GM12864 (cell line): ENCODE data around the gene MACROD2.

Source experiments
- DNase-seq: peaks from one replicate; pipeline ENCODE4 v3.0.0-alpha.2; 2011; ENCODE audit warnings: low read depth
- H3K4me3 ChIP-seq: 2 replicates; pipeline ENCODE4 v1.5.1; 2011; ENCODE audit warnings: mild to moderate bottlenecking, low read depth, low read length, control low read depth
- TF ChIP-seq, protein P1 (sequence below): IDR thresholded peaks from 2 replicates; pipeline ENCODE4 v1.5.1; 2011; ENCODE audit warnings: low read depth, mild to moderate bottlenecking, moderate library complexity, low read length, control low read depth, inconsistent platforms; ENCODE audit errors: missing control alignments

The MACROD2 gene

DNA sequence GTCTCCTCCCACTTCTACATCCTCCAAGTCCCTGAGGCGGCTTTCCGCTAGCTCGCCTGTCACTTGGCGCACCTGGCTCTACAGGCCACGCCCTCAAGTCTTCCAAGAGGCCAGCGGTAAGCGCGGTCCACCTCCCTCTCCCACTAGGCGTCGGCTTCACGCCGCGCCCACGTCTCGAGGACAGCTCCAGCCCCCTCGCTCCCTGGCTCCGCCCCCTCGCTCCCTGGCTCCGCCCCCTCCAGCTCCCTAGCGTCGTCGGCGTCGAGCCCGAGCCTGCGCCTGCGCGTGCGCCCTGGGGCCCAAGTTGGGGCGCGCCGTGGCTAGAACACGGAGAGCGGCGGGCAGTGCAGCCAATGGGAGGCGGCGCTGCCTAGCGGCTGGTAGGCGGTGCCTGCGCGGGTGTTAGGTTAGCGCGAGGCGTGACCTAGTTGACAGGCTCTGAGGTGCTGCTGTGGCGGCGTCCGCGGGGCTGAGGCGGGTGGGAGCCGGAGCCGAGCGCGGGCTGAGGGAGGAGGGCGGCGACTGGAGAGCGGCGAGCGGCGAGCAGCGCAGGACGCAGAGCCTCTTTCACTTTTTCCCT is at the start of gene MACROD2:
Gene MACROD2, plus strand, starts transcription at position 431 of the 580 bp plus-strand sequence.
- no peak within 1 kb of the TSS for H3K4me3 ChIP-seq
- TF ChIP-seq, protein P1, sequence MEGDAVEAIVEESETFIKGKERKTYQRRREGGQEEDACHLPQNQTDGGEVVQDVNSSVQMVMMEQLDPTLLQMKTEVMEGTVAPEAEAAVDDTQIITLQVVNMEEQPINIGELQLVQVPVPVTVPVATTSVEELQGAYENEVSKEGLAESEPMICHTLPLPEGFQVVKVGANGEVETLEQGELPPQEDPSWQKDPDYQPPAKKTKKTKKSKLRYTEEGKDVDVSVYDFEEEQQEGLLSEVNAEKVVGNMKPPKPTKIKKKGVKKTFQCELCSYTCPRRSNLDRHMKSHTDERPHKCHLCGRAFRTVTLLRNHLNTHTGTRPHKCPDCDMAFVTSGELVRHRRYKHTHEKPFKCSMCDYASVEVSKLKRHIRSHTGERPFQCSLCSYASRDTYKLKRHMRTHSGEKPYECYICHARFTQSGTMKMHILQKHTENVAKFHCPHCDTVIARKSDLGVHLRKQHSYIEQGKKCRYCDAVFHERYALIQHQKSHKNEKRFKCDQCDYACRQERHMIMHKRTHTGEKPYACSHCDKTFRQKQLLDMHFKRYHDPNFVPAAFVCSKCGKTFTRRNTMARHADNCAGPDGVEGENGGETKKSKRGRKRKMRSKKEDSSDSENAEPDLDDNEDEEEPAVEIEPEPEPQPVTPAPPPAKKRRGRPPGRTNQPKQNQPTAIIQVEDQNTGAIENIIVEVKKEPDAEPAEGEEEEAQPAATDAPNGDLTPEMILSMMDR: no peak
- no peak for DNase-seq

DNA sequence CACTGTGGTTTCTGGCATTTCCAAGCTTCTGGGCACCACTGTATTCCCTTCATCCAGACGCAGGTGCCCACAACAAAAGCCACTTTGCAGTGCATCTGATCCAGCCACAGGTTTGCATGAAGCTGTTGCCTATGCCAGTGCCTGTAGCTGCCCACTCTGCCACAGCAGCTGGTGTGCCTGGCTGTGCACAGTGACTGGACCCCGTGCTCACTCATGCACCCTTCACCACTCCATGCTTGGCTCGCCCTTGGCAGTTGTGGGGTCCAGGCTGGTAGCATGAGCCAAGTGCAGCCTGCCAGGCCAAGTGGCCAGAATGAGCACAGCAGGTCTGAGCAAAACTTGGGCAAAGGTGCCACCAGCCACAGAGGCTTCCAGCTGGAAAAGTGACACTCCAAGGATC is 47.6 kb upstream of the MACROD2 start:
- no peak for DNase-seq
- H3K4me3 ChIP-seq: no peak overlapping the region
- TF ChIP-seq, protein P1: no peak

DNA sequence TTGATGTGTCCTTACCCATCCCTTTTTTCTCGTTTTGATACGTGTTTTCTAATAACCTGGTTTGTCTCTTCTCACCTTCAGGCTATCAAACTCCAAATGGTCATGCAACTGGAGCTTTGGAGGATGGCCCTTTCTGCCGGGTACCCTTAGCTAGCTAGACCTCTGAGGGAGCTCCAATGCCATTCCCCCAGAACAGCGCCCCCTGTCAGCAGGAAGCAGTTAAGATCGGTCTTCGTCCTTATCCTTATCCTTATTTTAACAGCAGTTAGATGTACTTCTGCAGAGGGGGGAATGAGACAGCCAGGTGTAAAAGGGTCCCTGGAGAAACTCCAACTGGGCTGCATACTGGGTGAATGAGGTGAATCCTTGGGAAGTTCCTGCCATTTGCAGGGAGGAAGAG is 42.1 kb upstream of the MACROD2 start:
- no peak for DNase-seq
- H3K4me3 ChIP-seq: no peak overlapping the region
- TF ChIP-seq, protein P1: peak; percentile 25

DNA sequence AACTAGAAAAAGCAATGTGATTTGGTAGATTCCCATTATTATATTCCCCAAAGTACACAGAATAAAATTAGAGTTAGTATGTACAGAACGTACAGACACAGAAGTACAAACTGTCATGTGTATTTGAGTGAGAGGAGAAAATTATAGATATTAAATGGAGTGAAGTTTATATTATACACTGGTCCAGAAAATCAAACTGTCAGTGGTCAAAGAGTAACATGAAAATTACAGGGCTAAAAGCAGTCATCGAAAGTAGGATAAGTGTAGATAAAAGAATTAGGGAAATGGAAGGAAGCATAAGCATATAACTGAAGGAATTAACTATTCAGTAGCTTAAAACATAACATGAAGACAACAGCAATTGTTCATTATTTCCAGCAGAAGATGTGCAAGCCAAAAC is 35.2 kb upstream of the MACROD2 start:
- TF ChIP-seq, protein P1: no peak
- no peak overlapping the region for H3K4me3 ChIP-seq
- no peak for DNase-seq

DNA sequence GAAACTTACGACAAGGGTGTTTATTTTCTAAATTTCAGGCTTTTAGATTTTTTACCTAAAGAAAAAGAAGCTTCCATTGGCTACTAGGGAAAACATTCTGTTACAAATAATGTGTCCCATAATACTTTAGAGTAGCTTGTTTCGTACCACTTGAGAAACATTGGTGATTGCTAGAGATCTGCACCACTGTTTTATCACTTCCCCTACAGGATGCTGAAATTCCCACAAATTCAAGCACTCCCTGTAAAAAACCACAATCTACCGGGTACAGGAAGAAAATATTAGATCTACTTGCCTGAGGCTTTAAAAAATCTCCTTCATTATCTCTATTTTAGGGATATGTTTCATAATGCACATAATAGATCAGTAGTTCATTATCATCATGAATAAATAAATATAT is 34.8 kb upstream of the MACROD2 start:
- TF ChIP-seq, protein P1: no peak
- H3K4me3 ChIP-seq: no peak overlapping the region
- DNase-seq: no peak

DNA sequence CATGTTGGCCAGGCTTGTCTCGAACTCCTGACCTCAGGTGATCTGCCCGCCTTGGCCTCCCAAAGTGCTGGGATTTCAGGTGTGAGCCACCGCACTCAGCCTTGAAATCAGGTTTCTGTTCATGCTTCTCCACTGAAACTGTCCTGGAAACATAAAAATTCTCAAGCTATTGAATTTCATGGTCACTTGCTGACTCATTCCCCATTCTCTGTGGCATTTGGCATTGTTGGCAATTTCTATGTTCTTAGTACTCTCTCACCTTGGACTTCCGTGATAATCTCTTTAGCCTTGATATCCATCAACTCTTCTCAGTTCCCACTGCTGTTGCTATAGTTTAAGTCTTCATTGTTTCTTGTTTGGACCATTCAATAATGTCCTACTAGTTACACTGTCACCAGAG is 11.1 kb upstream of the MACROD2 start:
- TF ChIP-seq, protein P1: no peak
- H3K4me3 ChIP-seq: no peak overlapping the region
- DNase-seq: no peak

DNA sequence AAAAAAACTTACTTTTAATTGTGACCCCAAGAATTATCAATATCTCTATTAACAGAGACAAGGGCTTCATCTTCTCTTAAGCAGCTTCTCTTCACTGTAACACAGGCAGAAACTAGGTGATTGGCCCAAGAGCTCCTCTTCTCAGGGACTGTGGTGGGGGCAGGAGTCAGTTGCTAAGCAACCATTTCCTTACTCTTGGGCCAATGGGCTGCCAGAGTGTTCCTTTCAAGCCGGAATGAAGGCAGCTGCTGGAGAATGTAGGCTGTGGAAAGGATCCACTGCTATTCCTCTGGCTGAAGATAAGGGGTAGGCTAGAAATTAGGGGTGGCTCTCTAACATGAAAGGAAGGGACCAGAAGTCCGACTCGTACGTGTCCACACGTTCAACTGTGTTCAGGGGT is 4.9 kb upstream of the MACROD2 start, which contains the start of gene SEL1L2:
Gene SEL1L2, minus strand, starts transcription at position 150 of the 400 bp plus-strand sequence. Its CDS starts 80 bp downstream, at position 70.
- DNase-seq: no peak
- TF ChIP-seq, protein P1: no peak
- no peak within 1 kb of the TSS for H3K4me3 ChIP-seq
